SH-SY5Y (cell line): ENCODE data around the gene BDH1.

Experiments used
- GATA2 ChIP-seq: IDR thresholded peaks from 2 replicates; pipeline ENCODE4 v1.6.1; 2011; ENCODE audit warnings: mild to moderate bottlenecking, low read depth, low read length
- GATA3 ChIP-seq: IDR thresholded peaks from 2 replicates; pipeline ENCODE4 v1.6.1; 2011; ENCODE audit warnings: low read depth, mild to moderate bottlenecking, low read length, moderate library complexity

GRCh38 chr3:197521277-197522182 is 34.2 kb downstream of the BDH1 start:
- TF ChIP-seq GATA3 (no peak), GATA2 (no peak)
